T1000 (cell line): ENCODE data around the gene PPP2R2B.

ENCODE experiments used
- DNase-seq: peaks from one replicate; lab custom pipeline; 2025; ENCODE audit warnings: mixed read lengths; lab: John Stamatoyannopoulos, UW

The PPP2R2B gene

DNA sequence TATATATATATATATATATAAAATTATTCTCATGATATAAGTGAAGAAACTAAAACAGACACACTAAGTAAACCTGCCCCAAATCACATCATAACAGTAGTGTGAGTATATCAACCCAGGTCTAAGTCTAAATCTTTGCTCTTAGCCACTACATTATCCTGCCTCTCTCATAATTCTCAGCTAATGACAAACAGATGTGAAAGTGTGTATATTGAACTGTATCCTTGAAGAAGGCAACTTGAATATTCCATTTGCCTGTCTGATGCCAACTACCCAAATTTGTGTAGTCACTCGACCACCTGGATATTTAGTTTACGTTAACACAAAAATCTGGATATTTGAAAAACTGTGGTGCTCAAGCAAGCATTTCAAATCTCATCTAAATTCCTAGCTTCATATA is 97.4 kb downstream of the PPP2R2B start:
- DNase-seq = no peak

DNA sequence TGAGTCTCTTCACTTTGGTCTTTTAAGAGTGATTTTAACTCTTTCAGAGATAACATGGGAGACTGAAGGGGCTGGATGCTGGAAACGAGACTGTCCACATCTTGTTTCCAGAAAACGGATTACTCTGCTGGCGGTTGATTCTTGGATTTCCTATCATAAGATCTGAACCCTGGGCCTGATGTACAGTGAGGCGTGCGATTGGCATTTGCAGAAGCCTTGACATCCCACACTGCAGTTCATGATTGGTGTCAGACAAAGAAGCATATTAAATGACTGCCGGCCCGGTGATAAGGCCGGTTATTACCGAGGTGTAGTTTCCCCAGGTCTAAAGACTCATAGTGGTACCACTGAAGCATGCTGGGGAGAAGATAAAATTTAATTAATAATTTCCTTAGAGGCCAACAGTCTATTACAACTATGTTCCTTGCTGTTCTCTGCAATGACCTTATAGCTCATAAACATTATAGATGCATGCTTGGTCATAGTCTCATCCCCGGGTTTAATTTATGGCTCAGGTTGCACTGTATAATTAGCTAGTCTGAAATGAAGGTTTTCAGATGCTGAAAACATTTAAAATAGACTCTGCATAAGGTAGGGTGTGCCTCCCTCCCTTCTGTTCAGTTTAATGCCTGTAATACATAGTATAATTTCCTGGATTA is 99.2 kb downstream of the PPP2R2B start:
- no peak for DNase-seq

DNA sequence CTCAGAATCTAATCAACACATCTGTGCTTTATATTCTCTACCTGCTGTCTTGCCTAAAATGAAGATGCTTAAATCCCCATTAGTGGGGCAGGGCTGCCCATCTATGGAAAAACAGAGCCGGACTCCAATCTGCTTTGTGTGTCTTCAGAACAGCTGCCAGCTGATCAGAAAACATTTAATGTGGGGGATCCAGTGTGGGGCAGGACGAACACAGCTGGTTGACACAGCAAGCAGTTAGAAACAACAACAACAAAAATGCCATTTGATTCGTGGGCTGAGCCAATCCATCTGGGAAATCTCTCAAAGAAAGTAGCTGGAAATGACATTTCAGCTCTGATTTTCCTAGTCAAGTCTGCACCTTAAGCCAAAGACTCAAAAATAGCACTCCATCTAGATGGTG is 99.8 kb downstream of the PPP2R2B start:
- no peak for DNase-seq

DNA sequence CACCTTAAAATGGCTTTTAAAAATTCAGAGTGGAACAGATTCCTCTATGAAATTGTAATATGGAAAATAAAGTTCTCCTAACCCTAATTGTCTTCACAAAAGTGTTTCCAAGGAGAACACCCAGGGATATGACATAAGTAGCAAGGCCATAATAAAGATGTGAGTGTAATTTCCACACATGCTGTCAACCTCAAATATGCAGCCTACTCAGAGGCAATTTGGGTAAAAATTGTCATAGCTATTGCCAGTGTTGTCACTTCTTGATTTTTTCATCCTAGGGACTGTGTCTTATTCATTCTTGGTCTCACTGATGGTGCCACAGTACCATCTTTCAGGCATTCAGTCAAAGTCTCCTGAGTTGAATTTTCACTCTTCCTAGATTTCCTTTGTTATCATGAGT is 100.3 kb downstream of the PPP2R2B start:
- DNase-seq = no peak

DNA sequence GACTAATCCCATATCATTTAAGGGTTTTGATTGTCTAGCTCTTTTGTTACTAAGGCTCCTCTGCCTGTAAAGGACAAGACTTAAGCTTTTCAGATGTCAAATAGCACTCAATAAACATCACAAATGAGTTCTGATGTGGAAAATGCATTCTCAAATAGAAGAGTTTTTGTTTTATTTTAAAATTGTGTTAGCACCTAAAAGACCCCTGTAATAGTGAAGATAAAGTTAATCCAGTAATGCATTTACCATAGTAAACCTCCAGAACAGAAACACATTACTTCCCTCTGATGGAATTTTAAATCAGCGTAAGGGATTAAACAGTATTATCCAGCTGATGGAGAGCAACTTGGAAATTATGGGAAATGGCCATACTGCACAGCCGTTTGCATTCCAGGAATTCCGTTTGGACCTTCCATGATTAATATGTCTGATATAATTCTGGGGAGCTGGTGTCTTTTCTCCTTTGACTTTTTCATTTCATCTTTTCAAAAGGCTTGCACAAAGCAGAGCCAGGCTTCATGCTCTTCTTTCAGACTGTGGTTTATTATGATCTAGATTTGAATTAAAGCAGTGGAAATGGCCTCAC is 105.6 kb downstream of the PPP2R2B start:
- DNase-seq = no peak

DNA sequence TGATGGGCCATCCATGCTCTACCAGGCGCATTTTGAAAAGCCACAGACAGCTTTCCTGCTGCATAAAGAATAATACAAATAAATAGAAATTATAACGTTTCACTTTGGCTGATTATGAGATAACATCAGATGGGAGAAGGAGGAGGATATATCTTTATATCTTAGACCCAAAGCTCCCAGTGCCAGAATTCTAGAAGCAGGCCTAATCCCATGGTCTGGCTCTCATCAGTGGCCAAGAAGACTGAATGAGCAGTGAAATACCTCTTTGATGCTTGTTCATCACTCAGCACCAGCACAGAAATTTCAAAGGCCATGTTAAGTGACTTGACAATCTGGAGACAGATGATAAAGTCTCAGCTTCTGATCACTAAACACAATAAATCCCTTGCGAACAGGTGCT is 107.6 kb downstream of the PPP2R2B start:
- no peak for DNase-seq

DNA sequence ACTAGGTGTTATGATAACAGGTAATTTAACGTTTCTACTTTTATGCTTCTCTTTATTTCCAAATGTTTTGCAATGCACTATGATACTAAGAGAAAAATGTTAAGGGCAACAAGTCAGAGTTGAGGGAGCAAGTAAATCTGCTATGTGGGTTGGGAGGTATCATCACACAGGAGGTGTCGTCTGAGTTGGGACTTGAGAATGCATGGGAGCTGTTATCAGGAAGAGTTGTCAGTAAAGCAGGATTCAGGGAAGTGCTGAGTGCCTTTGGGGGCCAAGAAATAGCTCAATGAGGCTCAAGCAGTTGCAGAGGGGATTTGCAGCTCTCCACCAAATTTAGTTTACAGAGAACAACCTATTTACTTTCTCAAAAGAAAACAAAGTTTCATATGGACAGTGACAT is 108.0 kb downstream of the PPP2R2B start:
- no peak for DNase-seq

DNA sequence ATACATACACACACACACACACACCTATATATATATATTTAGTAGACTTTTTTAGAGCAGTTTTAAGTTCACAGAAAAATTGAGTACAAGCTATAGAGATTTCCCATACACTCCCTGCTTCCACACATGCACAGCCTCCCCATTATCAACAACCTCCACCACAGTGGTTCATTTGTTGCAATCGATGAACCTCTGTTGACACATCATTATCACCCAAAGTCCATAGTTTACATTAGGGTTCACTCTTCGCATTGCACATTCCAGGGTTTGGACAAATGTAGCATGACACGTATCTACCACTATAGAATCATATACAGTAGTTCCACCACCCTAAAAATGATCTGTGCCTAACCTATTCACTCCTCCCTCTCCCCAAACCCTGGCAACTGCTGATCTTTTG is 111.0 kb downstream of the PPP2R2B start:
- DNase-seq = no peak

DNA sequence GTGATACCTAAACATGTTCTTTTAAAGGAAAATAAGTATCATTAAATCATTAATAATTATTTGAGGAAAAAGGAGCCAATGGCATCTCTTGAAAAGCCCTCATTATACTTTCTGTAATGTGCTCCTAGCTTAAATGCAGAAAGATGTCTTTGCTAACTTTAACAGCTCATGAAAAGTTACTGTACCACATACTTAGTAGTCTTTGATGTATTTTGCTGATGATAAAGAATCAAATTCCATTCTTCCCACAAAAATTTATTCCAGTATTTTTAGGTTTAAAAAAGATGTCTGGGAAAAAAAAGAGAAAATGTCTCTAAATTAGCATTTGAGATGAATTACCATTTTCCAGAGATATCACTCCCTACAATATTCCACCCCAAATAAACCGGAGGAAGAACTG is 112.5 kb downstream of the PPP2R2B start:
- DNase-seq = no peak

DNA sequence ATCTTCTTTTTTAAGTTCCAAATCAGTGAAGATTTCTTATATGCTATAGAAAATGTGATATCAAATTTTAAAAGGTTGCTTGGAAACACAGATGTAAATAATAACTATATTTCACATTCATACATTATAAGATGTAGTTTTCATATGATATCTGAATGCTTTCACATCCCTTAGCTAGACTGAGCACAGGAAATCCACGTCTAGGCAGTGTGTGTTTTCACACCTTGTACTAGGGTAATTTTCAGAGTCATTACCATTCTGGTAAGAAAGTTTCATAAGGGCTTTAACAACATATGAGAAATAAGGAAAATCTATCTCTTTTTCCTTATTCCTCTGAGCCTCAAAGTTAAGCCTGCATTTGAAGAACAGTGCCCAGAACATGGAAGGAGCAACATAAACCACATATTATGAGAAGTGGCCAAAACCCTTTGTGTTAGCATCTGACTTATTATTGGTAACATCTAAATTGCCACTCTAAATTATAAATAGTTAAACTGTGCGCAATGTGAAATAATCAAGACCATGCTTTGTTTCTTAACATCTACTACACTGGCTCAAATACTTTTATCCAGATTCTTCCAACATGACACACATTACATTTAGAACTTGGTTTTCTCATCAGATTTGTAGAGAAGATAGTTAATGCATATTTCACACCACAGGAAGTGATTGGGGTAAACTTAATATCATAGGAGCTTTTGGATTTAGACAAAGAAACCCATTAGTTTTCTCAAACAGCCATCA is 113.3 kb downstream of the PPP2R2B start:
- DNase-seq = no peak

DNA sequence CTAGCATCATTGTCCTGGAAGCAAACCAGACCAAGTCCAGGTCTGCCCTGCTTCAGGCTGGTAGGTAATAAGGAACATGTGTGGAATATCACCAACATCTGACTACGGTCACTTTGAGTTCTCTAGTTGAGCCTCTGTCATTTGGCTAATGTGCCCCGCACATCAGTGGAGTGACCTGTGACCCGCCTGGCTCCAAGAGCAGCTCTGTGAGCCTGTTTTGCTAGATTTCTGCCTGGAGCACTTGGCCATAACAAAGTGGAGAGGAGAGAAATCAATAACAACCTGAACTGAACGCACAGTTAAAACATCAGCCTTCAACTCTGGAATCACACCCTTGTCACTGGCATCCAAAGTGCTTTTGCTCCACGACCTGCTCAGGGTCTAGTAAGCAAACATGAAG is 115.7 kb downstream of the PPP2R2B start:
- no peak for DNase-seq

DNA sequence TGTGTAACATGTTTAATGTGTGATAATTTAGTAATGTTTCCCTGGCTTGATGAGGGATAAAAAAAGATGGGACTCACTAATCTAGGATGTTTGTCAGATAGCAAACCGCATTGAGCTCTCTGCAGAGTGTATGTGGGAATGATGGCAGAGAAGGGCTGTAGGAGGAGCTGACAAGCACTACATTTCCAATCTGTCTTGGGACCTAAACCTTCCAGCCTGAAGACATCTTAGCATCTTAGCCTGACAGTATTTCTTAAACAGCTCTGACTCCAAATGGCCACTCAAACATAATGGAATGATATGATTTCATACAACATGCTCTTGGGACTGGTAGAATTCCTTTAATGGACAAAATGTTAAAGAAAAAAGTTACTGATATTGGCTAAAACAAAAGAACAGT is 116.7 kb downstream of the PPP2R2B start:
- no peak for DNase-seq

DNA sequence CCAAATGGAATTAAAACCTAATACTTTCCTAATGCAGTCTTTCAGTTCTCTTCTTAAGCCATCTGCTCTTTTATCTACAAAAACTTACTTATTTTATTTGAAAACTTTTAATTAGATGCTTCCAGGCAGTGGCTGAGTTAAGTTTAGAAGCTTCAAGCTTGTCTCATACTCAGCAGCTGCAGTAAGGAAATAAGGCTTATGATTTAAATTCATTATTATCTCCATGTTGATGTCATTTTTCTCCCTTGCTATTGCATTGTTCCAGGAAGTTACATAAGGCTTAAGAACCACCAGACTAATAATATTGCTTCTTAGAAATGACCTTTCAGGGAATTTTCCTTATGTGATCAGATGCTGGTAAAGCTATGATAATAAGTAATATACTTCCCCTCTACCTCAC is 119.6 kb downstream of the PPP2R2B start:
- no peak for DNase-seq

DNA sequence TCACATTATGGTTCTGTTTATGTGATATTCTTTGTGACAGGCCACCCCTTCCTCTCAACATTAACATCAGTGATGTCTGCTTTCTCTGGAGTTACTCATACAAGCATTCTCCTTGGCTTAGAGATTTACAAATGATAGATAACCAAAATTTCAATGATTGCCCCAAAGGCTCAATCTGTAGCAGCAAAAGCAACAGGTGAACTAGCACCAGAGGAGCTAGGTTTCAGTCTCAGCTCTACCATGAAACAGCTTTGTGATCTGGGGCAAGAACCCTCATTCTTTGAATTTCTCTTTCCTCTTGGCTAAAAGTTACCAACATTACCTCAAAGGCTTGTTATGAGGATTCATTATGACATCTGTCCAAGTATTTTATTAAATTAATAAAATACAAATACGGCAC is 120.5 kb downstream of the PPP2R2B start:
- DNase-seq = no peak

DNA sequence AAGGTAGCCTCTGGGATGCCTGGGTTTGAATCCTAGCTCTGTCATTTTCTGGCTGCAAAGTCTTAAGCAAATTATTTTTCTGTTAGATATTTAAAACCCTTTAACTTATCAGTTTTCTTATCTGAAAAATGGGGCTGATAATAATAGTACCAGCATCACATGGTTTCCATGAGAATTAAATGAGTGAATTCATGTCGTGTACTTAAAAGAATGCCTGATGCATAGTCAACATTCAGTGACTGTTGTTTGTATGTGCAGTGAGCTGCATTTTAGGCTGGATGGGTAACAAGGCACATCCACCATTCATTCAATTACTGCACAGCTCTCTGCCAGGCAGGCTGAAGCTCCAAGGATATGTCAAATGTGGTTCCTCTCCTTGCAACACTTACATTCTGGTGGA is 122.0 kb downstream of the PPP2R2B start:
- no peak for DNase-seq

DNA sequence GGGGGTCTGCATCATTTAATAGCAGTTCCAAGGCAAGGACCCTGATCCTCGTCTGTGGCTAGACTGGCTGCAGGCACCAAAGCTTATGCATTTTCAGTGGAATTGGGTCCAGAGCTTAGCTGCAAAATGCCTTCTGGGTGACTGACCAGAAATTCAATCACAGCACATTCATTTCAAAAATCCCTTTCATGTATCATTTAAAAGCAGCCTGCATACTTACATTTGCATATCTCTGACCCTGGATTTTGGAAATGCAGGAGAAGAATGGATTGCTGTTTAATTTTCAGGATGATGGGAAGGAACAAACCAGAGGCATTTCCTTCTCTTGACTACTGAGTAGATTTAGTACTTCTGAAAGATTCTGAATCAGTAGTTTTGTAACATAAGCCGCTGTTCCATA is 122.8 kb downstream of the PPP2R2B start:
- no peak for DNase-seq

DNA sequence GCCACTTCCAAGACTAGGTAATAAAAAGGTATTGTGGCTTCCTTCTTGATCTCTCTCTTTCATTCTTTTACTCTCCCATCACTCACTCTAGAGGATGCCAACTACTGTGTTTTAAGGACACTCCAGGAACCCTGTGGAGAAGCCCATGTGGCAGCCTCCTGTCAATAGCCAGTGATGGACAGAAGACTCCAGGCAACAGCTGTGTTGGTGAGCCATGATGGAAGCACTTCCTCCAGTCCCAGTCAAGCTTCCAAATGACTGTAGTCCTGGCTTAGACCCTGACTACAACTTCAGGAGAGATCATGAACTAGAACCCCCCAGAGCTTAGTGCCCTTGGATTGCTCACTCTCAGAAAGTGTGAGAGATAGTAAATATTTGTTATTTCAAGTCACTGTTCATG is 123.9 kb downstream of the PPP2R2B start:
- no peak for DNase-seq

DNA sequence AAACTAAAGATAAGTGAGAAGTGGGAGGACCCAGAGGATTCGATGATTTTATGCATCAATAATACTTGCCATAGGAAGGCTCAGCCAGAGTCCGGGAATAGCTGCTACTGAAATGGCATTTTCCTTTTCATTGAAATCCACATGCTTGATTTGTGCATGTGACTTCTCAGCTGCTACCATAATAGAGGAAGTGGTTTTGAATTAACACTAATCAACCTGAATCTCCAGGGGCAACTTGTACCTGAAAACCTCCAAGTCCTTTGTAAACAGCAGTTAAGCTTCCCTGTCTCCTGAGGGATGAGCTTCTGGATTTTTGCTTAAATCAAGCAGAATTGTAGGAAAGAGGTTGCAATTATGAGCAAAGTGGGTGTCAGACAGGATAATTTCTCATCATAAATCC is 124.9 kb downstream of the PPP2R2B start:
- no peak for DNase-seq

DNA sequence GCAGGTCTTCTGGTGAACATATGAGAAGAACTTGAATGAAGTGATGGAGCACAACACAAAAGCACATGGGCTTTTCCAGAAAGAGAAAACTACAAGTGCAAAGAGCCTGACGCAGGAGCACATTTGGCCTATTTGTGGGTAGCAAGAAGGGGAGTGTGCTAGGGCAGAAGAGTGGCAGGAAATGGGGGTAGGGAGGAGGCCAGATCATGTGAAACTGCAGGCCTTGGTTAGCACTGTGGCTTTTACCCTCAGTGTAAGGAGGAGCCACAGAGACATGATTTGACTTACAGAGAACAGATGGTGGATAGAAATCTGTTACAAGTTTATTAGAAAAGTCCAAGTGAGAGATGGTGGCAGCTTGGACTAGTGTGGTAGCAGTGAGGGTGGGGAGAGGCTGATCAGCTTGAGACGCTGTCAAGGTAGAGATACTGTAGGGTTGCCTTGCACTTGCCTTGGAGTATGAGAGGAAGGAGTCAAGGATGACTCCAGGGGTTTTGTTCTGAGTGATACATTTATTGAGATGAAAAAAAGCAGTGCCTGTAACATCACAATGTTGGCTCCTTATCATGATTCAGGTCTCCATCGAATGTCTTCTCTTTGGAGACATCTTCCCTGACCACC is 126.7 kb downstream of the PPP2R2B start:
- no peak for DNase-seq

DNA sequence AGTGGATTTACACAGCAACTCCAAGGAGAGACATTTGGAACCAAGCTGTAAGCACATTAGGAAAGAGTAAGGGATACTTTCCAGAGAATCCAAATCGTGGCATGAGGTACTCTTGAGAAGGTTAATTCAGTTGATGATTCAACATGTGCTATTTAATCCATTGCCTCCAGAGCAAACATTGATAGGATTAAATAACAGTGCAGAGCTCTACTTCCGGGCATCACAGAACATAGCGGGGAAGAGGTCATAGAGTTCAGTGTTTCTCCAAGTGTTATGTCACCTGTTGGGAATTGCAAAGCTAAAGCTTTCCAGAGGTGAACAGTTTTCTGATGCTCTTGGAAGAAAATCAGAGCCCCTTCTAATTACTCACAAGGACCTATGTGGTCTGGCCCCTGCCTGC is 127.5 kb downstream of the PPP2R2B start:
- DNase-seq = no peak

DNA sequence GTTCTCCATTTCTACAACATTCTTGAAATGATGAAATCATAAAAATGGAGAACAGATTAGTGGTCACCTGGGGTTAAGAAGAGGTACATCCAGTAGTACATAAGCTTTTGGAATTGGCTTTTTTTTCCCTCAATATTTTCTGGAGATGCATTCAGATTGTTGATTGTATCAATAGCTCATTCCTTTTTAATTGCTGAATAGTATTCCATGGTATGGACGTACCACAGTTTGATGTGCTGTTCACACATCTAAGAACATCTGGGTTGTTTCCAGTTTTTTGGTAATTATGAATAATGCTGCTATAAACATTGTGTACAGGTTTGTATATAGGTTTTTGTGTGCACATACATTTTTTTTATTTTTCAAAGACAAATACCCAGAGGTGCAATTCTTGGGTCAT is 130.0 kb downstream of the PPP2R2B start:
- DNase-seq = no peak

DNA sequence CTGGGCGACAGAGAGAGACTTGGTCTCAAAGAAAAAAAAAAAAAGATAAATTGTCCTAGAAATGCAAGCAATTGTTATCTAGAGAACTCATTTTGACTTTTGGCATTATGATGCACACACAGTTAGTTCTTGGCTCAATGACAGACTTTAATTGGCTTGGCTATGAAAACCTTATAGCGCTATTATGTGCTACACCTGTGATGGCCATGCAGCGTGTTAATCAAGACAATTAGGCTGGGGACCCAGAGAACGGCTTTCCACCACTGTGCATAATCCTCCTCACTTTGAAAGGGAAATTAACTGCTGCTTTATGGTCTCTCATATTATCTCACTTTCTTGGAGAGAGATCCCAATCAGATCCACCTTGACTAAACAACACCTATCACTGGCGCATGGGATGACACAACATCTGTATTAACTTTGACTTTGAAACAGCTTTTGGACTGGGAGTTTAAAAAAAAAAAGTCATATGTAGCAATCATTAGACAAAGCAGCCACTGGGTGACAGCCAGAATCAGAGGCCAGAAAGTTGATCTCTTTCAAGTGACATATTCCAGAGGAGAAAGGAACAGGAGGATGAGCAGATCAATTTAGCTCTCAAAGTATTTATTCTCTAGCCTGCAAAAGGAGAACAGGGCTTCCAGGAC is 132.5 kb downstream of the PPP2R2B start:
- DNase-seq = no peak
